SK-N-SH (cell line): ENCODE results near the gene ZSCAN21. TPM values are rescaled to one million over a fixed set of nuclear protein-coding genes. Genes with fewer than 3 reads are reported as not detected.

ENCODE experiments used
- CTCF ChIA-PET: fragments of 300-600, 350-600 bp; formaldehyde crosslinking; extraction: SDS; loops from one replicate; lab custom pipeline; 2021; lab: Yijun Ruan, JAX
- POLR2A ChIA-PET: fragments of 350-600 bp; sonication (Branson Sonifier 250); formaldehyde crosslinking; extraction: SDS; loops from one replicate; lab custom pipeline; 2020; ENCODE audit warnings: antibody characterized with exemption, inconsistent platforms; lab: Yijun Ruan, JAX
- DNase-seq: peaks from one replicate; pipeline ENCODE4 v3.0.0; 2012
- H2AFZ ChIP-seq: fragments of 200-600 bp; sonication (generic); 2 replicates; pipeline ENCODE4 v1.8.1; 2016; ENCODE audit warnings: antibody characterized with exemption, mild to moderate bottlenecking, low read depth
- H3F3A ChIP-seq: fragments of 200-600 bp; sonication (generic); replicated peaks from 2 replicates; pipeline ENCODE3; 2016; ENCODE audit warnings: antibody characterized with exemption, mild to moderate bottlenecking; ENCODE audit not compliant: insufficient read depth
- H3K27ac ChIP-seq, 2 experiments: fragments of 200-500 bp in 1 of 2; fragments of 200-600 bp in 1 of 2; sonication (Bioruptor generic) in 1 of 2; sonication (generic), shearing (Covaris generic) in 1 of 2; 2 replicates each; pipeline versions ENCODE4 v1.5.1 to v1.6.1; 2014 to 2016; ENCODE audit warnings: low read depth in 2 of 2, inconsistent platforms in 1 of 2, low read length in 1 of 2, mild to moderate bottlenecking in 1 of 2, mixed read lengths in 1 of 2
- H3K27me3 ChIP-seq: fragments of 200-600 bp; sonication (generic), shearing (Covaris generic); 2 replicates; pipeline ENCODE4 v1.6.1; 2016; ENCODE audit warnings: mixed run types; ENCODE audit not compliant: insufficient read depth
- H3K36me3 ChIP-seq, 2 experiments: fragments of 200-500 bp in 1 of 2; fragments of 200-600 bp in 1 of 2; sonication (Bioruptor generic) in 1 of 2; sonication (generic) in 1 of 2; replicated peaks in 1 of 2; 2 replicates each; pipeline versions ENCODE3 to v1.5.1; 2014 to 2016; ENCODE audit warnings: low read length in 1 of 2, mild to moderate bottlenecking in 1 of 2; ENCODE audit not compliant: insufficient read depth in 2 of 2, control insufficient read depth in 1 of 2
- H3K4me1 ChIP-seq, 2 experiments: fragments of 200-500 bp in 1 of 2; fragments of 200-600 bp in 1 of 2; sonication (Bioruptor generic) in 1 of 2; sonication (generic), shearing (Covaris generic) in 1 of 2; 2 replicates each; pipeline versions ENCODE4 v1.5.1 to v1.6.1; 2014 to 2016; ENCODE audit warnings: low read depth in 1 of 2, low read length in 1 of 2, mixed run types in 1 of 2; ENCODE audit not compliant: insufficient read depth in 2 of 2, control insufficient read depth in 1 of 2
- H3K4me2 ChIP-seq: fragments of 200-600 bp; sonication (generic), shearing (Covaris generic); 2 replicates; pipeline ENCODE4 v1.6.1; 2017; ENCODE audit warnings: mixed run types
- H3K4me3 ChIP-seq, 2 experiments: fragments of 200-500 bp in 1 of 2; fragments of 200-600 bp in 1 of 2; sonication (Bioruptor generic) in 1 of 2; sonication (generic), shearing (Covaris generic) in 1 of 2; 2 replicates each; pipeline versions ENCODE4 v1.5.1 to v1.8.1; 2014 to 2016; ENCODE audit warnings: low read depth in 2 of 2, inconsistent platforms in 1 of 2, low read length in 1 of 2, mild to moderate bottlenecking in 1 of 2, mixed read lengths in 1 of 2, moderate library complexity in 1 of 2
- H3K79me2 ChIP-seq: fragments of 200-600 bp; sonication (generic); 2 replicates; pipeline ENCODE4 v1.8.1; 2017; ENCODE audit warnings: mild to moderate bottlenecking; ENCODE audit not compliant: insufficient read depth
- H3K9ac ChIP-seq: fragments of 200-600 bp; sonication (generic); 2 replicates; pipeline ENCODE4 v1.6.1; 2017; ENCODE audit warnings: mixed run types
- H3K9me2 ChIP-seq: fragments of 200-600 bp; sonication (generic); 2 replicates; pipeline ENCODE4 v1.6.1; 2017; ENCODE audit warnings: mixed run types
- H3K9me3 ChIP-seq: fragments of 200-600 bp; sonication (generic); 2 replicates; pipeline ENCODE4 v1.6.1; 2017; ENCODE audit warnings: mixed run types, mild to moderate bottlenecking, moderate library complexity
- H4K20me1 ChIP-seq: fragments of 200-600 bp; sonication (generic); 2 replicates; pipeline ENCODE4 v1.6.1; 2017; ENCODE audit warnings: mild to moderate bottlenecking, mixed run types; ENCODE audit not compliant: insufficient read depth
- FOXM1 ChIP-seq: IDR thresholded peaks from 2 replicates; pipeline ENCODE4 v1.4.0; 2012; ENCODE audit warnings: low read depth, mild to moderate bottlenecking
- GATA2 ChIP-seq: sonication (generic); formaldehyde crosslinking; IDR thresholded peaks from 2 replicates; pipeline ENCODE4 v1.5.0; 2020; ENCODE audit warnings: mild to moderate bottlenecking, missing genetic modification reagents
- MXI1 ChIP-seq: IDR thresholded peaks from 2 replicates; pipeline ENCODE4 v1.6.1; 2012; ENCODE audit warnings: mild to moderate bottlenecking, low read depth, low read length, improper control_type of control experiment
- NRF1 ChIP-seq: IDR thresholded peaks from 2 replicates; pipeline ENCODE4 v1.6.1; 2012; ENCODE audit warnings: low read depth, mild to moderate bottlenecking, low read length
- POLR2AphosphoS5 ChIP-seq: IDR thresholded peaks from 2 replicates; pipeline ENCODE4 v1.6.1; 2012; ENCODE audit warnings: low read depth, low read length
- REST ChIP-seq: IDR thresholded peaks from 2 replicates; pipeline ENCODE4 v1.6.1; 2012; ENCODE audit warnings: mild to moderate bottlenecking, low read depth, low read length, moderate library complexity
- SIN3A ChIP-seq: IDR thresholded peaks from 2 replicates; pipeline ENCODE4 v1.6.1; 2012; ENCODE audit warnings: low read depth, mild to moderate bottlenecking, low read length, moderate library complexity, borderline replicate concordance
- WGBS: methylation state at CpG from one replicate; pipeline ENCODE4 v1.1.6; 2017; ENCODE audit warnings: low lambda C conversion rate; 5-methylcytosine and 5-hydroxymethylcytosine counted together
- polyA plus RNA-seq, 3 experiments: library from polyadenylated mRNA; depleted of rRNA; stranded (reverse); fragments of >200 nt; gene quantifications; 2 replicates each; pipeline ENCODE4 v1.2.3, GENCODE V29; 2012

Gene ZSCAN21
- polyA plus RNA-seq, 1 of the 3 experiments (the other 2 are of a cell fraction) = 17.5 TPM

GRCh38 chr7:100072462-100072861, 22.9 kb downstream of the ZSCAN21 start:
- peaks cover 0 to 1% of the 10 kb centered on the region in 2 experiments; a peak in 1 of 4 replicates for H3K4me1 ChIP-seq
- H3K4me3 ChIP-seq = peak overlapping the region in 1 of 2 experiments; percentile 15; a peak in 1 of 4 replicates
- POLR2A ChIA-PET = interaction anchor here (0.8 kb wide), 1 partner anchor 8 kb away, joined by 4 read pairs; no protein-coding TSS in a partner anchor
- peaks cover 44% of the 10 kb centered on the region for H3K79me2 ChIP-seq
- H3K4me2 ChIP-seq = no peak overlapping the region
- DNase-seq = no peak
- H3K9ac ChIP-seq = no peak overlapping the region
- no peak overlapping the region for H3K27ac ChIP-seq
- no peaks in the 10 kb centered on the region for H3K9me2 ChIP-seq
- TF ChIP-seq REST (no peak), NRF1 (no peak), MXI1 (no peak), POLR2AphosphoS5 (peak; percentile 38; the same call in 1 of the 2 replicates)
- TF ChIP-seq, all 33 proteins: peak for 1
- 97% methylated on average over 10 of the region's 10 CpGs for WGBS
- peaks cover 39% of the 10 kb centered on the region for H3K9me3 ChIP-seq
- H2AFZ ChIP-seq = no peak overlapping the region
- no peaks in the 10 kb centered on the region for H3K27me3 ChIP-seq
- peaks cover 72 to 92% of the 10 kb centered on the region in 2 experiments for H3K36me3 ChIP-seq
- 0 out of 2 replicates have a peak, but pooled peaks cover 3% of the 10 kb centered on the region for H4K20me1 ChIP-seq
- CTCF ChIA-PET = interaction anchor here (0.6 to 3.2 kb wide), 4 partner anchors 9 to 378 kb away, joined by 3 to 21 read pairs (median 4); partner anchors contain the start of gene ZNF3
- peaks cover 31% of the 10 kb centered on the region for H3F3A ChIP-seq

DNA sequence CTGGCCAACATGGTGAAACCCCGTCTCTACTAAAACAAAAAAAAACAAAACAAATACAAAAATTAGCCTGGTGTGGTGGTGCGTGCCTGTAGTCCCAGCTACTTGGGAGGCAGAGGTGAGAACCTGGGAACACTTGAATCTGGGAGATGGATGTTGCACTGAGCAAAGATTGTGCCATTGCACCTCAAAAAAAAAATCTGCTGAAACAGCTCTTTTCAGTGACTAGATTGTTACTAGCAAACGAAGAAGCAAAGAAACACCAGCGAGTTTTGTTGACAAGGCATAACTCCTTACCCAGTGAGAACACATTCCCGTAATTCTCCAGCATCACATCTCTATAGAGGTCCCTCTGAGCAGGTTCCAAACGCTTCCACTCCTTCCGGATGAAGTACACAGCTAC, 25.3 kb downstream of the ZSCAN21 start:
- Histone ChIP-seq H3K4me1 (peaks cover 6 to 8% of the 10 kb centered on the region in 2 experiments; a peak in 3 of 4 replicates), H3K9me3 (peaks cover 37% of the 10 kb centered on the region), H3K4me3 (no peak overlapping the region; a peak in 1 of 4 replicates), H3K9me2 (no peaks in the 10 kb centered on the region), H3K27me3 (no peaks in the 10 kb centered on the region), H3K4me2 (no peak overlapping the region), H2AFZ (no peak overlapping the region), H3F3A (peaks cover 10% of the 10 kb centered on the region), H3K79me2 (peaks cover 68% of the 10 kb centered on the region), H3K9ac (no peak overlapping the region), H3K36me3 (peaks cover 83 to 100% of the 10 kb centered on the region in 2 experiments), H3K27ac (no peak overlapping the region), H4K20me1 (peaks cover 14% of the 10 kb centered on the region; the same call in 1 of the 2 replicates)
- WGBS = 97% methylated on average over 7 of the region's 7 CpGs
- no peak for DNase-seq
- TF ChIP-seq SIN3A (no peak), FOXM1 (no peak), GATA2 (CRISPR knock-in tag) (no peak)
- CTCF ChIA-PET = interaction anchor here (0.8 to 2.1 kb wide), 5 partner anchors 10 to 81 kb away, joined by 3 to 9 read pairs (median 5); no protein-coding TSS in a partner anchor
- POLR2A ChIA-PET = no interaction called here
